NCI-H82 treated with DMSO at 0.1 percent for 48 hours (cell line): ENCODE results near the gene PHKG2.

Source experiments
- DNase-seq: peaks from one replicate; lab custom pipeline; 2025; ENCODE audit not compliant: unreplicated experiment; lab: John Stamatoyannopoulos, UW

PHKG2 gene

GRCh38 chr16:30773826-30774225 is 25.6 kb downstream of the PHKG2 start:
- no peak for DNase-seq

GRCh38 chr16:30774367-30775130 is 26.3 kb downstream of the PHKG2 start:
- no peak for DNase-seq

- DNase-seq: no peak
Observed at GRCh38 chr16:30775131-30775391, 26.8 kb downstream of the PHKG2 start.

- DNase-seq: peak; percentile 59
Observed at GRCh38 chr16:30775392-30776188, 27.4 kb downstream of the PHKG2 start.

GRCh38 chr16:30777591-30778297 is 29.5 kb downstream of the PHKG2 start:
- no peak for DNase-seq

GRCh38 chr16:30778549-30779244 is 30.5 kb downstream of the PHKG2 start:
- peak; percentile 16 for DNase-seq

- DNase-seq: no peak
Observed at GRCh38 chr16:30779596-30779995, 31.4 kb downstream of the PHKG2 start.

GRCh38 chr16:30780021-30780420 is 31.8 kb downstream of the PHKG2 start:
- DNase-seq: no peak

GRCh38 chr16:30780549-30780948 is 32.3 kb downstream of the PHKG2 start:
- DNase-seq: no peak

GRCh38 chr16:30782486-30783279 is 34.5 kb downstream of the PHKG2 start:
- DNase-seq: no peak

GRCh38 chr16:30783280-30784109 is 35.3 kb downstream of the PHKG2 start:
- no peak for DNase-seq

- no peak for DNase-seq
Observed at GRCh38 chr16:30784215-30784614, 36.0 kb downstream of the PHKG2 start.

- DNase-seq: no peak
Observed at GRCh38 chr16:30785126-30786106, 37.2 kb downstream of the PHKG2 start.

- no peak for DNase-seq
Observed at GRCh38 chr16:30786115-30786935, 38.1 kb downstream of the PHKG2 start.

- DNase-seq: peak; percentile 16
Observed at GRCh38 chr16:30786936-30787612, 38.8 kb downstream of the PHKG2 start, which contains the start of gene ZNF629. TSS of gene ZNF629 (minus strand) at chr16:30787205. CDS start at chr16:30784482, 2,723 bp downstream.

- no peak for DNase-seq
Observed at GRCh38 chr16:30787613-30788378, 39.6 kb downstream of the PHKG2 start.
